H1 (cell line): ENCODE results near the gene ARHGAP26. TPM values are rescaled to one million over a fixed set of nuclear protein-coding genes. Genes with fewer than 3 reads are reported as not detected.

ENCODE experiments used
- BRCA1 ChIP-seq: IDR thresholded peaks from 2 replicates; pipeline ENCODE4 v1.6.1; 2012; ENCODE audit warnings: low read depth, low read length, improper control_type of control experiment
- RAD21 ChIP-seq, 2 experiments: IDR thresholded peaks in 1 of 2; conservative IDR thresholded peaks in 1 of 2; 2 replicates each; pipeline ENCODE4 v1.6.1; 2011; ENCODE audit warnings: low read depth in 2 of 2, low read length in 2 of 2, improper control_type of control experiment in 1 of 2, inconsistent platforms in 1 of 2, mild to moderate bottlenecking in 1 of 2, moderate library complexity in 1 of 2
- RNF2 ChIP-seq: fragments of 200-900, 300-1000 bp; sonication (generic); IDR thresholded peaks from 2 replicates; pipeline ENCODE4 v1.7.1; 2016; ENCODE audit warnings: borderline replicate concordance, low read depth, mild to moderate bottlenecking, antibody characterized with exemption, low read length; ENCODE audit not compliant: poor library complexity, severe bottlenecking; ENCODE audit errors: missing control alignments
- SIX5 ChIP-seq: IDR thresholded peaks from 2 replicates; pipeline ENCODE4 v1.6.1; 2011; ENCODE audit warnings: mild to moderate bottlenecking, low read depth, low read length
- SP1 ChIP-seq: IDR thresholded peaks from 2 replicates; pipeline ENCODE4 v1.6.1; 2011; ENCODE audit warnings: low read depth, low read length
- SUZ12 ChIP-seq: fragments of 200-600 bp; sonication (generic); IDR thresholded peaks from 2 replicates; pipeline ENCODE4 v1.6.1; 2012; ENCODE audit warnings: mild to moderate bottlenecking, inconsistent platforms, low read length, moderate library complexity, mixed read lengths
- TEAD4 ChIP-seq: IDR thresholded peaks from 2 replicates; pipeline ENCODE4 v1.6.1; 2012; ENCODE audit warnings: low read depth, low read length, inconsistent platforms, mixed read lengths
- ZNF274 ChIP-seq: IDR thresholded peaks from 2 replicates; pipeline ENCODE4 v1.7.0; 2012; ENCODE audit warnings: low read length, borderline replicate concordance; ENCODE audit errors: extremely low read depth
- polyA plus RNA-seq, 7 experiments: library from polyadenylated mRNA; depleted of rRNA in 3 of 7; stranded (reverse) in 5 of 7; unstranded in 2 of 7; fragments of >200 nt in 5 of 7; fragments of 200-250 nt in 2 of 7; gene quantifications; 1 replicate in 5 of 7; 2 replicates in 1 of 7; 4 replicates in 1 of 7; pipeline versions ENCODE4 v1.2.1 to v1.2.3, GENCODE V29; 2011 to 2013; ENCODE audit warnings: missing spikeins in 2 of 7, mixed read lengths in 2 of 7
- total RNA-seq: library from RNA; stranded (reverse); fragmentation: NEBNext Ultra II Directional; extraction: Animal tissue kit (Norgen Biotek cat#: 25700); gene quantifications from 2 replicates; pipeline ENCODE4 v1.2.1, GENCODE V29; 2021

The ARHGAP26 gene
- total and polyA plus RNA-seq, 2 of the 8 experiments (the other 6 are each of a cell fraction or from before 2014, with no cell fraction given) = 7.1 to 24.8 TPM

DNA sequence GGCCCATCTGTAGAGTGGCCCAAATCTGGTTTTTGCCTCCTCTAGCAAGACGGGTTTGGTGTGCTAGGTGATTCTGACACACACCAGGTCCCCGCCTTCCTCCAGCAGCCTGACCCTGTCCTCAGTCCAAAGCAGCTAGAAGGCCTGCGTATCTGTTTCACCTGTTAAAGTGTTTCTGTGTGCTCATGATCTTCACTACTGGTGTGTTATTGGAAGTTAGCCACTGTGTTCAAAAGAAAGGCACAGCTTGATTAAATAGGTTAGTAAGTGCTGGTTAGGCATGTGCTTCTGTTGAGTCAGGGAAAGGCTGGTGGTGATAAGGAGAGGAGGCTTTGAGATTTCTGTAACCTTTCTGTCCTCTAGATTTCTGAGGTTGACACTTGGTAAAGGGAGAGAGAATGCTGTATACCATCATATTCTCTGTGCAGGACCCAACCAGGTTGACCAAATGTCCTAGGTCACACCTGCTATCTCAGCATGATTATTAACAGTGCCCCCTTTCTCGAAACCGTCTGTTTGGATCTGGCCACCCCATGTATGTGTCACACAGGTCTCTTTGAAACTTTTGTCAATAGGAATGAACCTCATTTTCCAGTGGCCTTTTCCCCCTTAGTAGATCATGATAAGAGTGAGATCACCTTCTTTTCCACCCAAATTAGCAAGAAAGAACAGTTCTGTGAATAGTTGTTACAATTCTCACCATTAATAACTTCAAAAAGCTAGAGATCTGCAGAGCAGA, 58.8 kb downstream of the ARHGAP26 start (continued):
- TF ChIP-seq RAD21 (IDR thresholded peaks at IDR 0.05 in 1 of 2, conservative IDR thresholded peaks at IDR 0.05 in 1 of 2; ENCODE audit: low read depth in 2 of 2, low read length in 2 of 2) (no peak), SIX5 (no peak), TEAD4 (no peak), BRCA1 (no peak), SP1 (no peak), ZNF274 (no peak), SUZ12 (no peak), RNF2 (no peak)
